H1 (cell line): ENCODE results near the gene OR8B12.

Experiments
- CREB1 ChIP-seq: IDR thresholded peaks from 2 replicates; pipeline ENCODE4 v1.6.1; 2012; ENCODE audit warnings: inconsistent platforms
- CTCF ChIP-seq, 3 experiments: IDR thresholded peaks; 1 replicate in 2 of 3; 2 replicates in 1 of 3; pipeline versions ENCODE4 v1.5.1 to v1.6.1; 2011; ENCODE audit warnings: low read length in 3 of 3, mild to moderate bottlenecking in 3 of 3, inconsistent platforms in 2 of 3, low read depth in 1 of 3, moderate library complexity in 1 of 3; ENCODE audit not compliant: insufficient read depth in 1 of 3; ENCODE audit errors: control extremely low read depth in 1 of 3
- POLR2A ChIP-seq, 2 experiments: IDR thresholded peaks; 1 replicate in 1 of 2; 2 replicates in 1 of 2; pipeline ENCODE4 v1.6.1; 2011; ENCODE audit warnings: low read depth in 2 of 2, low read length in 2 of 2, mild to moderate bottlenecking in 2 of 2; ENCODE audit errors: control extremely low read depth in 1 of 2
- POLR2AphosphoS5 ChIP-seq: IDR thresholded peaks from 2 replicates; pipeline ENCODE4 v1.6.1; 2011; ENCODE audit warnings: low read depth, low read length
- RBBP5 ChIP-seq: IDR thresholded peaks from 2 replicates; pipeline ENCODE4 v1.7.1; 2012; ENCODE audit warnings: low read depth, mild to moderate bottlenecking, inconsistent platforms, low read length, moderate library complexity, borderline replicate concordance
- RXRA ChIP-seq: IDR thresholded peaks from 2 replicates; pipeline ENCODE4 v1.6.1; 2011; ENCODE audit warnings: low read depth, mild to moderate bottlenecking, low read length, moderate library complexity; ENCODE audit not compliant: insufficient read depth
- SIN3A ChIP-seq, 2 experiments: IDR thresholded peaks in 1 of 2; conservative IDR thresholded peaks in 1 of 2; 2 replicates each; pipeline ENCODE4 v1.6.1; 2011 to 2012; ENCODE audit warnings: low read length in 2 of 2, improper control_type of control experiment in 1 of 2, low read depth in 1 of 2, mild to moderate bottlenecking in 1 of 2
- USF2 ChIP-seq: IDR thresholded peaks from 2 replicates; pipeline ENCODE4 v1.6.1; 2011; ENCODE audit warnings: low read length, improper control_type of control experiment

GRCh38 chr11:124541204-124541603, 2.2 kb downstream of the OR8B12 start:
- TF ChIP-seq USF2 (no peak), CTCF (IDR thresholded peaks at IDR 0.05; ENCODE audit: control extremely low read depth in 1 of 3, insufficient read depth in 1 of 3, low read depth in 1 of 3, low read length in 3 of 3) (no peak), RXRA (no peak), POLR2AphosphoS5 (no peak), POLR2A (IDR thresholded peaks at IDR 0.05; ENCODE audit: control extremely low read depth in 1 of 2, low read depth in 2 of 2, low read length in 2 of 2) (no peak), RBBP5 (no peak), CREB1 (no peak), SIN3A (conservative IDR thresholded peaks at IDR 0.05 in 1 of 2, IDR thresholded peaks at IDR 0.05 in 1 of 2; ENCODE audit: low read depth in 1 of 2, low read length in 2 of 2) (no peak)
